DND-41 (cell line): ENCODE results near the gene ARHGEF4.

Source experiments
- EZH2 ChIP-seq: IDR thresholded peaks from 3 replicates; pipeline ENCODE4 v1.6.1; 2012; ENCODE audit warnings: borderline replicate concordance, low read depth, mild to moderate bottlenecking, moderate library complexity, low read length, inconsistent platforms; ENCODE audit not compliant: severe bottlenecking
- TF ChIP-seq, protein P1 (sequence below): IDR thresholded peaks from 2 replicates; pipeline ENCODE4 v1.5.1; 2012; ENCODE audit warnings: borderline replicate concordance, low read length, moderate library complexity, mild to moderate bottlenecking; ENCODE audit not compliant: poor library complexity, severe bottlenecking; ENCODE audit errors: extremely low read depth

- TF ChIP-seq, protein P1, sequence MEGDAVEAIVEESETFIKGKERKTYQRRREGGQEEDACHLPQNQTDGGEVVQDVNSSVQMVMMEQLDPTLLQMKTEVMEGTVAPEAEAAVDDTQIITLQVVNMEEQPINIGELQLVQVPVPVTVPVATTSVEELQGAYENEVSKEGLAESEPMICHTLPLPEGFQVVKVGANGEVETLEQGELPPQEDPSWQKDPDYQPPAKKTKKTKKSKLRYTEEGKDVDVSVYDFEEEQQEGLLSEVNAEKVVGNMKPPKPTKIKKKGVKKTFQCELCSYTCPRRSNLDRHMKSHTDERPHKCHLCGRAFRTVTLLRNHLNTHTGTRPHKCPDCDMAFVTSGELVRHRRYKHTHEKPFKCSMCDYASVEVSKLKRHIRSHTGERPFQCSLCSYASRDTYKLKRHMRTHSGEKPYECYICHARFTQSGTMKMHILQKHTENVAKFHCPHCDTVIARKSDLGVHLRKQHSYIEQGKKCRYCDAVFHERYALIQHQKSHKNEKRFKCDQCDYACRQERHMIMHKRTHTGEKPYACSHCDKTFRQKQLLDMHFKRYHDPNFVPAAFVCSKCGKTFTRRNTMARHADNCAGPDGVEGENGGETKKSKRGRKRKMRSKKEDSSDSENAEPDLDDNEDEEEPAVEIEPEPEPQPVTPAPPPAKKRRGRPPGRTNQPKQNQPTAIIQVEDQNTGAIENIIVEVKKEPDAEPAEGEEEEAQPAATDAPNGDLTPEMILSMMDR, result no peak
- no peak for TF ChIP-seq EZH2
Measured at GRCh38 chr2:131085646-131086045, 248.9 kb downstream of the ARHGEF4 start.
